ENCODE data around the gene ASIC4. TPM values are rescaled to one million over a fixed set of nuclear protein-coding genes. Genes with fewer than 3 reads are reported as not detected.

The ASIC4 gene
- total RNA-seq, 1 donor from 2014 or later = not detected

DNA sequence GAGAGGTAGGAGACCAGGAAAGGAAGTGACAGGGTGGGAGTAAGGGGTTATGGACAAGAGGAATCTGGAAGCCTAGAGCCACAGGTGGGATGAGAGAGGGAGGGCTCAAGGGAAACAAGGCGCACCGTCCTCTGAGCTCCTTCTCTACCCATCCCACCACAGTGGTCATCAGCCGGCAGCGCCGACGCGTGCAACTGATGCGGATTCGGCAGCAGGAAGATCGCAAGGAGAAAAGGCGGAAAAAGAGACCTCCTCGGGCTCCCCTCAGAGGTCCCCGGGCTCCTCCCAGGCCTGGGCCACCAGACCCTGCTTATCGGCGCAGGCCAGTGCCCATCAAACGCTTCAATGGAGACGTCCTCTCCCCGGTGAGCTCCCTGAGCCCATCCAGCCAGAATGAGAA lies 34.7 kb downstream of the ASIC4 start:
- intact Hi-C loops (cut with micrococcal nuclease) = no loop called here

DNA sequence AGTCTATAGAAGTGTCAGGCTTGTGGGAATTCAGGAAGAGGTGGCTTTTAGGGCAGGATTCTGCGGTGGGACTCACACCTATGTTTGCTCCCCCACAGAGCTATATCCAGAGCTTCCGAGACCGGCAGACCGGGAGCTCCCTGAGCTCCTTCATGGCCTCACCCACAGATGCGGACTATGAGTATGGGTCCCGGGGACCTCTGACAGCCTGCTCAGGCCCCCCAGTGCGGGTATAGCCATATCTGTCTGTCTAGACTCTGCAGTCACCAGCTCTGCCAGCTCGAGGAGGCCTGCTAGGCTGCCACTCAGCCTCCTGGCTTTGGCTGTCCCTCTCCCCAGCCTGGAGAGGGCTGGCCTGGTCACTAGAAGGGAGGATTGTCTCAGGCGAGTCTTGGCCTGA lies 35.3 kb downstream of the ASIC4 start:
- intact Hi-C loops (cut with micrococcal nuclease) = no loop called here

DNA sequence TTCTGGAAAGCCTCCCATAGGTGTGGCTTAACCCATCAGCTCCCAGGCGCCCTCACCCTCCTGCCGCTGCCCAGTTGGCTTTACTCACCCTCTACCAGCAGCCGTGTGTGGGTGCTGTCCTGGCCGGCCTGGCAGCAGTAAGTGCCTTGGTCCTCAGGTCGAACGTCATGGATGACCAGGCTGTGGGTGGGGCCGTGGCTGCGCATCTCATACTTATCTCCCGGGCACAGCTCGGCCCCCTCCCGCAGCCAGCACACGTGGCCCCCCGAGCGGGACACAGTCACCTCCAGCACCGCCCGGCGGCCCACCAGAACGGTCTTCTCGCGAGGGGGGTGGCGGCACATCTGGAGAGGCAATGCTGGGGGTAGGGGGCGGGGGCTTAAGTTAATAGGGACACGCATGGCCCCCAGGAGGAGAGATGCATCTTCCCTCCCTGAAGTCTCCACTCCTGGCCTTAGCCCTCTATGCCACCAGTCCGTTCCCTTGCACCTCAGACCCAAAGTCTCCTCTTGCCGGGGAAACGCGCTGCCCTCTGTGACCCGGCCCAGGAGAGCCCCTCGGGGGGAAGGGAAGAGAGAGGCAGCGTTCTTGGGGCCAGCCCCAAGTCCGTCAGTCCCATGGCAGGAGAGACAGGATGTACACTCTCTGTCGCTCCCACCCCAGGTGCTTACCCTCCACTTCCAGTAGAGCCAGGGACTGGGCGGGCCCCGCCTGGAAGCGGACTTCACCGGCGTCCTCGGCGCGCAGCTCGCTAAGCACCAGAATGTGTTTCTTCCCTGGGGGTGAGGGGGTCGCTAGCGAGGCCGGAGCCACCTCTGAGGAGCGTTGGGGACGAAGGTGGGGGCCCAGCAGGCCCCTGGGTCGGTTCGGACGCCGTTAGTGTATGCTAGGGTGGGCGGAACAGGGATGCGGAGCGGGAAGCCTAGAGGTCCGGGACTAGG lies 37.4 kb downstream of the ASIC4 start:
- intact Hi-C loops (cut with micrococcal nuclease) = loop anchor here (1.0 to 2.0 kb wide), 6 partner anchors 8 to 1145 kb away; partner anchors contain the start of genes CHPF and GMPPA

DNA sequence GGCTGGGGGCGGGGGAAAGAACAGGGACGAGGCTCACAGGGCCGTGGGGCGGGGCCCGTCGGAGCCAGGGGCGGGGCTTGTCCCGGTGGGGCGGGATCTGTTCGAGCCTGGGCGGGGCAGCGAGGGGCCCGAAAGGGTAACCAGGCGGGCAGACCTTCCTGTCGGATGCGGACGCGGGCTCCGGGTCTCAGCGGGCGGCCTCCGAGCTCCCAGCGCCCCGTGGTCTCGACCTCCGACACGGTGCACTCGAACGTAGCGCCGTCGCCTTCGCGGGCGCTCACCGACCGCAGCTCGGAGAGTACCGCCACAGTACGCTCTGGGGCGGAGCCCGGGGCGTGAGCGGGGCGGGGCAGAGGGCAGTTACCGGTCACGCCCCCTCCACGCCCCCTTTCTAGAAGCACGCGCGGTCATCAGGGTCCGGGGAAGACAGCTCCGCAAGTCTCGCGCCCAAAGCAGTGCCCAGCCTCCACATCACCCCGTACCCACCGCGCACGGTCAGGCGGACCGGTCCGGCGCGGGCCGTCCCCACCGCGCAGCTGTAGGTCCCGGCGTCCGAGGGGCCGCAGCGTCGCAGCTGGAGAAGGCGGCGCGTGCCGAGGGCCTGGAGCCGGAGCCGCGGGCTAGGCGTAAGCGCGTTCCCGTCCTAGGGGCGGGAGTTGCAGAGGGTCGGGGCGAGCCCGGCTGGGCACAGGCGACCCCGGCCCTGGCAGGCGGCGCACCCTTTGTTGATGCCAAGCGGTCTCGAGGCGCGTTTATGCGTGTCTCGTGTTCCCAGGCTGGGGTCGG lies 38.3 kb downstream of the ASIC4 start:
- intact Hi-C loops (cut with micrococcal nuclease) = loop anchor here (1.0 to 2.0 kb wide), 6 partner anchors 9 to 1146 kb away; partner anchors contain the start of genes CHPF and GMPPA

DNA sequence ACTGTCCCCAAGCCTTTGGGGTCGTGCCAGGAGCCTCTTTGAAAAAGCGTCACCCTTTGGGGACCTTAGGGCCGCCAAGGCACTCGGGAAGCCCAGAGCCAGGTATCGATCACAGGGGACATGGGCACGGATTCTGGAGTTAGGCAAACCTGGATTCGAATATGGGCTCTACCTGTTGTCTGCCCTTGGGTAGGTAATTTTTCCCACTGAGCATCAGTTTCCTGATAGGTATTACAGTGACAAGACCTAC lies 38.8 kb downstream of the ASIC4 start:
- intact Hi-C loops (cut with micrococcal nuclease) = loop anchor here (2.0 kb wide), 1 partner anchor 90 kb away; no protein-coding TSS in a partner anchor

DNA sequence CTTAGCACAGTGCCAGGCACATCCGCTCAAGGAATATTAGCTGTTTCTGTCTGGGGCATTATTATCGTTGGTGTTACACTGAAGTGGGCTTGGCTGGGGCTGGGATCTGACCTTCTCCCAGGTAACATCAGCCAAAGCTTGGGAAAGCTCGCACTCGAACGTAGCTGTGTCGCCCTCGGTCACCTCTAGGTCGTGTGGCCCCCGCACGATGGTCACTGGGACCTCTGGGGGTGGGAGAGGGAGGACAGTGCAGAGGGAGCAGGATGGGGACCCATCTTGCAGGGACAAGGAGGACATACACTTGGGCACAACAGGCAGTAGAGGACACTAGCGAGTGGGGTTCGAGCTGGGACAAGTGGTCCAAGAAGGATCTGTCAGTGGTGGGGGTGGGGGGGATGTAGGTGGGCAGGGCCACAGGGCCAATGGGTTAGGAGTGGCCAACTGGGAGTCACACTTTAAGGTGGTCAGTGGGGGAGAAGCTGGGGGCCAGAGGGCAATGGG lies 39.2 kb downstream of the ASIC4 start:
- intact Hi-C loops (cut with micrococcal nuclease) = loop anchor here (2.0 kb wide), 1 partner anchor 89 kb away; no protein-coding TSS in a partner anchor

DNA sequence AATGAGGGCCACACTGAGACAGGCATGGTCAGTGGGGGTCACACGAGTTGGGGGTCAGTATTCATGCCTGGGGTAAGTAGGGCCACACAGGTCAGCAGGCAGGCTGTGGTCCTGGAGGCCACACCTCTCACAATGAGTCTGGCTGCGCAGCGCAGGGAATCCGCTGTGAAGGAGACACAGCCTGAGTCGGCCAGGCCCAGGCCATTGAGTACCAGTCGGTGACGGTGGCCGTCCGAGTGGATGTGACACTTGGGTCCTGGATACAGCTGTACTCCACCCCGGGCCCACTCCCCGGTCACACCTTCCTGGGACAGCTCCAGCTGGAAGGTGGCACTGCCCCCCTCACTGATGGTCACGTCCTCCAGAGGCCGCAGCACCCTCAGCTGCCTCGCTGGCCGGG lies 40.1 kb downstream of the ASIC4 start:
- intact Hi-C loops (cut with micrococcal nuclease) = no loop called here

DNA sequence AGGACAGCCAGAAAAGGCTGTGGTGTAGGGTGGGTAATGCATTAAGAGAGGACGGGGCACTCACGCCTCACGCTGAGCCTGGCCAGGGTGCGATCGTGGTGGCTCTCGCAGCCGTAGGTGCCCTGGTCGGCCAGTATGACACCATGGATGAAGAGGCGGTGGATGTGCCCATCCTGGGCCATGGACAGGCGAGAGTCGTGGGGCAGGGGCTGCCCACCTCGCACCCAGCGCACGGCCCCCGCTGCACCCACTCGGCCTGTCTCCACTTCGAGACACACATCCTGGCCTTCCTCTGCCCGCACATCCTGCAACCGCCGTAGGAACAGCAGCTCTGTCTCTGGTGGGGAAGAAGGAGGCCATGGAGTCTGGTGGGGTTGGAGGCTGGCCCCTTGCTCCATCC lies 41.7 kb downstream of the ASIC4 start:
- intact Hi-C loops (cut with micrococcal nuclease) = no loop called here

DNA sequence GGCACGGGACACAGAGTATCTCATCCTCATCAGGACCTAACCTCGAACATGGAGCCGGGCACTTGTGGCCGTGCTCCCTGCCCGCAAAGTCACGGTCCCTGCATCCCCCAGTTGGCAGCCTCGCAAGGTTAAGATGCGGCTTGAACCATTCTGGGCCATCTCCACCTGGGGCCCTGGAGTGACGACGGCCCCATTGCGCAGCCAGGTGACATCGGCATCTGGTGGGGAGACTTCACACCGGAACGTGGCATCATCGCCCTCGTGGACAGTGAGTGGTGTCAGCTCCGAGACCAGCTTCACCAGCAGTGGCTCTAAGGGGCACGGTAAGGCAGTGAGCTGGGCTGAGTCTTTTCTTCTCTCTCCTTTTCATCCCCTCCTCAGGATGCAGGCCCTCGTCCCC lies 42.1 kb downstream of the ASIC4 start:
- intact Hi-C loops (cut with micrococcal nuclease) = no loop called here

DNA sequence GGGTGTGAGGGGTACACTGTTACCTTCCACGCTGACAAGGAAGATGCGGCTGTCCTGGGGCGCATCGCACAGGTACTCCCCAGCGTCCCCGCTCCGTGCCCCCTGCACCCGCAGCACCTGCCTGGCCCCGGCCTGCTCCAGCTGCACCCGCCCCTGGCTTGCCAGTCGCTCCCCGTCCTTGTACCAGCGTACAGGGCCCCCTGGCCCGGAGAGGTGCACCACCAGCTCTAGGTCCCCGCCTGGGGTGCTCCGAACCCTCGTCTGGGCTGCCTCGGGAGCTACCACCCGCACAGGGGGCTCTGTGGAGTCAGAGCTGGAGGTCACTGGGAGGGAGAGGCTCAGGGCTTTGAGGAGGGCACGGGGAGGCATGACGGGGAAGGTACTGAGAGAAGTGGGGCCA lies 43.0 kb downstream of the ASIC4 start:
- intact Hi-C loops (cut with micrococcal nuclease) = no loop called here

DNA sequence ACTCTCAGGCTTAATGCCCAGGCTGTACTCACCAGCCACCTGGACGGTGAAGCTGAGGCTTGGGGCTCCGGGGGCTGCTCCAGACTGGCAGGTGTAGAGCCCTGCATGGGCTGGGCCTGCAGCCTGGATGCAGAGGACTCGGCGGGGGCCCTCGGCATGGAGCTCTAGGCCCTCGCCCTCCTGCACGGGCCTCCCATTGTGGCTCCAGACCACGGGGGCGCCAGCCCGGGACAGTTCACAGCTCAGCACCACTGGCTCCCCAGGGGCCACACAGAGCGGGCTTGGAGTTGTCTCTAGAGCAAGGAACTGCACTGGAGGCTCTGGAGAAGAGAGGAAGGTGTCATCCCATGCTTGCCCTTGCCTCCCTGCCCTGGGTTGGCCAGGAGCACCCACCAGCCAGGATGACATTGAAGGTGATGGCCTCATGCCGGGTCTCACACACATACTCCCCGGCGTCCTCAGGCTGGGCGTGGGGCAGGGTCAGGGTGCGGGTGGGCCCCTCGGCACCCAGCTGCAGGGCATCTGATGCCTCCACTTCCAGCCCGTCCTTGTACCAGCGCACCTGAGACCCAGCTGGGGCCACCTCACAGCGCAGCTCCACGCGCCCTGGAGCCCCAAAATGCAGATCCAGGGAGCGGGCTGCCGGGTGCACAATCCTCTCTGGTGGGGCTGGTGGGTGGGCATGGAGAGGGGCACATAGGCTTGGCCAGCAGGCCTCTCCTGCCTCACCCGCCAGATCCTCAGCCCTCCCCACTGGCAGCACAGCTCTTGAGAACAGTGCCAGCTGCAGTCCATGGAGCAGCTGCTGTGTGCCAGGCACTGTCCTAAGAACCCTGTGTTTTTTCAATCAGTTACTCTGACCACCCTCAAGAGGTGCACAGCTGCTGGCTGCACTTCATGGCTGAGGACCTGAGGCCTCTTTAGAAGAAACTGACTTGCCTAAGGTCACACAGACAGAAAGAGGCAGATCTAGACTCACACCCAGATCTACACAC lies 43.8 kb downstream of the ASIC4 start:
- intact Hi-C loops (cut with micrococcal nuclease) = no loop called here

DNA sequence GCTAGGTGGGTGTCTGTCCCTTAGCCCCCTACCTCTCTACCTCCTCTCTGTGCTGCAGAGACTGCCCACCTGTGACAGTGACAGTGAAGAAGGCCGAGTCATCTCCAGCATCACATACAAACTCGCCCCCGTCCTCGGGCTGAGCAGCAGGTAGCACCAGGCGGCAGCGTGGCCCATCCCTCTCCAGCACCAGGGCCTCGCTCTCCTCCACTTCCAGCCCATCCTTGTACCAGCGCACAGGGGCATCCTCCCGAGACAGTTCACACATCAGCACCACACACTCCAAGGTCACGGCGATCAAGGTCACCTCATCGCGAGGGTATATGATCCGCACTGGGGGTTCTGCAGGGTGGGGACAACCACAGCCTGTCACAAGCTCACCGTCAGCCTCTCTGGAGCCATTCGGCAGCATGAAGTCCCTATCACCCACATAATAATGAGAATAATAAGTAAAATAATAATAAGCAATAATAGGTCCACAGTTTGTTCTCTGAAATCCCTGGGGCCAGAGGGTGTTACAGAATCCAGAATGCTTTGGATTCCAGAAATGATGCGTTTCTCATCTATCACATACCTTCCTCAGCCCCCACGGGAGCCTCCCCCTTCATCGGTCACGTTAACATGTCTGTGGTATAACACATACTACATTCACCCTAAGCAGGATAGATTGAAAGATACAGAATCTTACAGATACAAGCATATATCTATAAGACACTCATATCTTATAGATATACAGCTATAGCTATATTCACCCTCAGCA lies 45.1 kb downstream of the ASIC4 start:
- intact Hi-C loops (cut with micrococcal nuclease) = no loop called here

DNA sequence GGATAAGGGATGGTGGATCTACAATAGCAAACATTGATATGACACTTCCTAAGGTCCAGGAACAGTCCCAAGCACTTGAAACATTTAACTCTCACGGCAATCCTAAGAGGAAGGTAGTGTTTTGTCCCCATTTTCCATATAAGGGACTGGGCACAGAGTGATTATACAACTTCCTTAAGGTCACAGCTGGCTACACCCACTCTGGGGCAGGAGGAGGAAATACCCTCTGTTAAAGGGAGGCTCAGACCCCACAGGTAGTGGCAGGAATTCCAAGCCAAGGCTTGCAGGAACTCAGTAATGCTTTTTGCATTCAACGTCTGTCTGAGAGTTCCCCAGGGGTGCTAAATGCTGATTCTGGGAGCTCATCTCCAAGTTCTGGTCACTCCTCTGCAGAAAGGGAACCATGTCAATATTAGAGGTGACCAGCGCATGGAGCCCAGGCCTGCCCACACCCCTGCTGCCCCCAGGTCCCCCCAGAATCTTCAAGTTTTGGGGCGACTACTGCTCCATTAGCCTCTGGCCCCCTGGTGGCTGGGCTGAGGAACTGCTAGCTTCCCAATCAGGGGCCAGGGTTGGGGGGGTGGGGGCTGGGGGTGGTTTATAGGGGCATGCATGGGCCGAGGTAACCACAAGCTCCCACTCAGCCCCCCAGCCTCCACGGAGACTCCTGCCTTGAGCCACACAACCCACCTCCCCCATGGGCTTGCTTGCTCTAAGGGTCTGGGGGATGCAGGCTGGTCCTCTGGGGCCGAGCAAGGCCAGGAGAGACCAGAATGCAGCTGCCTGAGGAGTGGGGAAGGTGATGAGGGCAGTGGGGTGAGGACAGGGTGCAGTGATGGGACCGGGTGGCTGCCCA lies 46.0 kb downstream of the ASIC4 start:
- intact Hi-C loops (cut with micrococcal nuclease) = loop anchor here (1.0 kb wide), 1 partner anchor 19 kb away; no protein-coding TSS in a partner anchor

DNA sequence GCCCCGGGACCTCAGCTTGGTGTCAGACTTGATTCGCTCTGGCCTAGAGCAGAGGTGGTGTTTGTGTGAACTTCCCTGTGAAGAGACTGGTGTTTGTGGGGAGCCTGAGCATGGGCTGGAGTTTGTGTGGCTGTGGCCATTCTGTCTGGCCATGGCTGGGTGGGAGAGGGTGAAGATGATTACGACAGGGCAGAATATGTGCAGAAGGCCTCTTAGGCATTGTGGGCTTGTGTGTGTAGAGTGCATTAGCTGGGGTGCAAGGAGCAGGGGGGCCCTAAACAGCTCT lies 46.6 kb downstream of the ASIC4 start:
- intact Hi-C loops (cut with micrococcal nuclease) = loop anchor here (1.0 kb wide), 1 partner anchor 20 kb away; no protein-coding TSS in a partner anchor

DNA sequence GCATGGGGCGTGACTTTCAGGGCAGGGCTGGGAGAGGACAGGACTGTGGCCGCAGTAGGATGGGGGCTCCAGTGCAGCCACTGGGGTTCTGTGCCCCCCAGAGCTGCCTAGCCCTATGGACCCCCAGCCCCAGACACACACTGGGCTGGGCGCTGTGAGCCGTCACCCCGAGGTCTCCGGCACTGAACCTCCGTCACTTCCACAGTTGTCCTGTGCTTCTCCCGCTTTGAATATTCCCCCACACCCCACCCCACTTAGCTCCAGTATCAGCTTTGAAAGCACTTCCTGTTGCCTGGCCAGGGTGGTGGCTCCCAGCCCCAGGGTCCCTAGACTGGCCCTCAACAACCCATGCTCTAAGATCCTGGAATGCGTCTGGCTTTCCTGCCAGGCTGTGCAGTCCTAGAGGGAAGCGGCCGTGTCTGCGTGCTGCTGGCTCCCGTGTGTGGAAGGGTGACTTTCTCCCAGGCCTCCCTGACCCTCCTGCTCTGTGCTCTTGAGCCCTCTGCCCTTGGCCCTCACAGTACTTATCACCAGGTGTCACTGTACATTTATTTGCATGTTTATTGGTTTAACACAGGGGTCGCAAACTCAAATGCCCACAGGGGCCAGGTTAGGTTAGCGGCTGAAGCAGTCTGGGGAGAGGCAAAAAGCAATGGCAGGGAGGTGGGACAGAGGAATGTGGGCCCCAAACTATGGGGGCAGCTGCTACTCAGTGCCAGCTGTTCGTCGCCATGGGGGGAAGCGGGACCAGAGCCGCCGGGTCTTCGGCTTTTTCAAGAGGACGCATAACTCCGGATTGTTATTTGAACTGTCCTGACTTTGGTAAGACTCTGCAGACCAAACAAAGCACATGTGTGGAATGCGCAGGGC lies 47.1 kb downstream of the ASIC4 start:
- intact Hi-C loops (cut with micrococcal nuclease) = no loop called here

DNA sequence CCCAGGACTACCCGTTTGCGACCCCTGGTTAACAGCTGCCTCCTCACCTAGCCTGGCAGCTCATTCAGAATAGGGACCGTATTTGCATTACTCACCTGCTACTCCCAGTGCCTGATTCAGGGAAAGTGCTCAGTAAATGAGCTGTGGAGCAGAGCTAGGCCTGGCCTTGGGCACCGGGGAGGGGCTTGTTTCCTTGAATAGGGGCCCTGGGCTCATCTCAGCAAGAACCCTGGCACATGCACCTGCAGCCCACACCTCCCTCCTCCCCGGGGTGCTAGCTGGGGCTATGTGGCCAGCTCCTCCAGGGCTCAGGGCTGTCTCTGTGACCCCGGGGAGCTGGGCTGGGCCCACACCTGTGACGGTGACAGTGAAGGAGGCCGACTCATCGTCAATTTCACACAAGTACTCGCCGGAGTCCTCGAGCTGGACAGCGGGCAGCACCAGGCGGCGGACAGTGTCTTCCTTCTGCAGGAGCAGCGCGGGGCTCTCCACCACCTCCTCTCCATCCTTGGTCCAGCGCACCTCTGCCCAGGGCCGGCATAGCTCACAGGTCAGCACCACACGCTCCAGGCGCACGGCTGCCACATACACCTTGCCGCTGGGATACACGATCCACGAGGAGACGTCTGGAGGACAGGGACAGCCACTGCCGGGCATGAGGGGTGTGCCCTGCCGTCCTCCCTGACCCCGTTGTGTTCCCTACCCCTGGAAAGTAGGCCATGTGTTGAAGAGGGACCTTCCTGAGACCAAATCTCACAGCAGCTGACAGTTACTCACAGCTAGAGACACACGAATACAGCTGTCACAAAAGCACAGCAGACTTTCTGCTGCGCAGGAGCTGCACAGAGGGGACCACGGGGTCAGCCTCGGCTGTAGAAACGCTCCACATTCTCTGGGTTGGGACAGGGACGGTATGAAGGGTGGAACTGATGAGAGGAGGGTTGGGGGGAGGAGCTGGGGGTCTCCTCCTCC lies 48.1 kb downstream of the ASIC4 start:
- intact Hi-C loops (cut with micrococcal nuclease) = no loop called here

DNA sequence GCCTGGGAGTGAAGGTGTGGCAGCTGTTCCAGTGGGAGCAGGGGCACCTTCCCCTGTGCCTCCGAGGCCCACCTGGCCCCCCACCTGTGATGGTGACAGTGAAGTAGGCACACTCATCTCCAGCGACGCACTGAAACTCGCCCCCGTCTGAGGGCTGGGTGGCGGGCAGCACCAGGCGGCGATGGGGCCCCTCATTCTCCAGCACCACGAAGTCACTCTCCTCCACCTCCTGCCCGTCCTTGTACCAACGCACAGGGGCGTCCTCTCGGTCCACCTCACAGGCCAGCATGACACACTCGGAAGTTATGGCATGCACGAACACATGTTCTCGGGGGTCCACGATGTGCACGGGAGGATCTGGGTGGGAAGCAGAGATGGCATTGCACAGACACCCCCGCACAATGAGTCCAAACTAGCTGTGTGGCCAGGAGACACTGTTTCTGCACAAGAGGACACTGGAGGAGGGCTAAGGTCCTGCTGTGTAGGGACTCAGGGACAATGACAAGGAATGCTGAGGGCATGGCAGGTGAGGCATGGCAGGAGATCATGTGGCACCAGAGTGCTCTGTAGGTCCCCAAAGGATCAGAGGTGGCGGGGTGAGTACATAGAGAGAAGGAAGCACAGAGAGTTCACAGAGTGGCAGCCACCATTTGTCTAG lies 49.1 kb downstream of the ASIC4 start:
- intact Hi-C loops (cut with micrococcal nuclease) = no loop called here

Measured in T-helper 1 cell treated with Interleukin-12 subunit alpha and Interleukin-12 subunit beta and Interleukin-4 antibody, amounts not matched to agents 30 ng/mL and 1 ng/mL, for 36 hours (primary cell).